ENCODE results near the gene PNO1.

DNA sequence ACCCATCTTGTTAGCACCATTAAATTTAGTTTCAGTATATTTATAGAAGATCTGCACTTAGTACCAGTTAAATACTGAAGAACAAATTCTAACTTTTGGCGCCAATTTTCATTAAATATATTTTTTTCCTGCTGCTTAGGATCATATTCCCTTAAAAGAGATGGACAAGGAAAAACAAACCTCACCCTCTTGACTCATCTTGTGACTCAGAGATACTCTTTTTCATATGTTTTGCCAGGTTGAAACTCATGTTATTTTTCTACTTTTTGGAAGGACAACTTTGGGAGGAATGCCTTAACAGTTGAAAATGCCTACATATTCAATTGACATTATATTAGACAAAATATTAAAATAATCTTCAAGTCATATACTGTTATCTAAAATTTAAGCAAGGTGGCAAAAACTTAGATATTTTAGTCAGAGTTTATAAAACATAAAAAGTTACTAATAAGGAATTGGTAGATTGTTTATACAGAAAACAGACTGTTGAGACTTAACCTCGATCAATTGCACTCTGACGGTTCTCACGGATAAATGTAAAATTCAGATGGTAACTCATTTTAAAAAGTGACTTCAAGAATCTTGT lies 36.2 kb downstream of the PNO1 start:
- no peak for TF ChIP-seq POLR2A (IDR thresholded peaks at IDR 0.05)
- TF ChIP-seq, protein P1, sequence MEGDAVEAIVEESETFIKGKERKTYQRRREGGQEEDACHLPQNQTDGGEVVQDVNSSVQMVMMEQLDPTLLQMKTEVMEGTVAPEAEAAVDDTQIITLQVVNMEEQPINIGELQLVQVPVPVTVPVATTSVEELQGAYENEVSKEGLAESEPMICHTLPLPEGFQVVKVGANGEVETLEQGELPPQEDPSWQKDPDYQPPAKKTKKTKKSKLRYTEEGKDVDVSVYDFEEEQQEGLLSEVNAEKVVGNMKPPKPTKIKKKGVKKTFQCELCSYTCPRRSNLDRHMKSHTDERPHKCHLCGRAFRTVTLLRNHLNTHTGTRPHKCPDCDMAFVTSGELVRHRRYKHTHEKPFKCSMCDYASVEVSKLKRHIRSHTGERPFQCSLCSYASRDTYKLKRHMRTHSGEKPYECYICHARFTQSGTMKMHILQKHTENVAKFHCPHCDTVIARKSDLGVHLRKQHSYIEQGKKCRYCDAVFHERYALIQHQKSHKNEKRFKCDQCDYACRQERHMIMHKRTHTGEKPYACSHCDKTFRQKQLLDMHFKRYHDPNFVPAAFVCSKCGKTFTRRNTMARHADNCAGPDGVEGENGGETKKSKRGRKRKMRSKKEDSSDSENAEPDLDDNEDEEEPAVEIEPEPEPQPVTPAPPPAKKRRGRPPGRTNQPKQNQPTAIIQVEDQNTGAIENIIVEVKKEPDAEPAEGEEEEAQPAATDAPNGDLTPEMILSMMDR (IDR thresholded peaks at IDR 0.05), result no peak
